GM12864 (cell line): ENCODE measurements around the gene MNT.

ENCODE experiments used
- DNase-seq: peaks from one replicate; pipeline ENCODE4 v3.0.0-alpha.2; 2011; ENCODE audit warnings: low read depth
- H3K4me3 ChIP-seq: 2 replicates; pipeline ENCODE4 v1.5.1; 2011; ENCODE audit warnings: mild to moderate bottlenecking, low read depth, low read length, control low read depth
- TF ChIP-seq, protein P1 (sequence below): IDR thresholded peaks from 2 replicates; pipeline ENCODE4 v1.5.1; 2011; ENCODE audit warnings: low read depth, mild to moderate bottlenecking, moderate library complexity, low read length, control low read depth, inconsistent platforms; ENCODE audit errors: missing control alignments

Gene MNT

DNA sequence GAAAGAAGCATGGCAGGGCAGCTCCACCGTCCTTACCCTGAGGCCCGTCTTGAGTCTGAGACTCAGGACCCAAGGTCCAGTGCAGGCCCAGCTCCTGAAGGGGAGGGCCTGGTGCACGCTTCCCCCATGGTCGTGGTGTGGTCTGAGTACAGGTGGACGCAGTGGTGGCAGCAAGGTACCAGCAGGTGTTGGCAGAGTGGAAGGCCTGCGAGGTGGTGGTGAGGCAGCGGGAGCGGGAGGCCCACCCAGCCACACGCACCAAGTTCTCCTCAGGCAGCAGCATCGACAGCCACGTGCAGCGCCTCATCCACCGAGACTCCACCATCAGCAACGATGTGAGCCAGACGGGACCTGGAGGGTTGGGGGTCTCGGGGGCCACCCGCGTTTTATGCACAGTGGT lies 27.7 kb downstream of the MNT start:
- TF ChIP-seq, protein P1, sequence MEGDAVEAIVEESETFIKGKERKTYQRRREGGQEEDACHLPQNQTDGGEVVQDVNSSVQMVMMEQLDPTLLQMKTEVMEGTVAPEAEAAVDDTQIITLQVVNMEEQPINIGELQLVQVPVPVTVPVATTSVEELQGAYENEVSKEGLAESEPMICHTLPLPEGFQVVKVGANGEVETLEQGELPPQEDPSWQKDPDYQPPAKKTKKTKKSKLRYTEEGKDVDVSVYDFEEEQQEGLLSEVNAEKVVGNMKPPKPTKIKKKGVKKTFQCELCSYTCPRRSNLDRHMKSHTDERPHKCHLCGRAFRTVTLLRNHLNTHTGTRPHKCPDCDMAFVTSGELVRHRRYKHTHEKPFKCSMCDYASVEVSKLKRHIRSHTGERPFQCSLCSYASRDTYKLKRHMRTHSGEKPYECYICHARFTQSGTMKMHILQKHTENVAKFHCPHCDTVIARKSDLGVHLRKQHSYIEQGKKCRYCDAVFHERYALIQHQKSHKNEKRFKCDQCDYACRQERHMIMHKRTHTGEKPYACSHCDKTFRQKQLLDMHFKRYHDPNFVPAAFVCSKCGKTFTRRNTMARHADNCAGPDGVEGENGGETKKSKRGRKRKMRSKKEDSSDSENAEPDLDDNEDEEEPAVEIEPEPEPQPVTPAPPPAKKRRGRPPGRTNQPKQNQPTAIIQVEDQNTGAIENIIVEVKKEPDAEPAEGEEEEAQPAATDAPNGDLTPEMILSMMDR: no peak
- H3K4me3 ChIP-seq: no peak overlapping the region
- DNase-seq: no peak

DNA sequence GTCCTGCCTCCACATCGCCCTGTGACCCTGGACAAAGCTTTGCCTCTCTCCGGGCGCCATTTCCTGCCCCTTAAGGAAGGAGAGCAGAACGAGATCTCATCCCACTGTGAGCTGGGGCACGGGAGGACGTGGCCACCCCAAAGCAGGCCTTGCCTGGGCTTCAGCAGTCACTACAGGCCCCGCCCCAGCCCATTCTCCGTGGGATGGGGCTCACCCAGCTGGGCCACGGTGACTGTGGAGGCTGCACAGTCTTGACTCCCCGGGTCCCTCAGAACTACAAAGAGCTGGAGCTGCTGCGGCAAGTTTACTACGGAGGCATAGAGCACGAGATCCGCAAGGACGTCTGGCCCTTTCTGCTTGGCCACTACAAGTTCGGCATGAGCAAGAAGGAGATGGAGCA lies 28.2 kb downstream of the MNT start:
- H3K4me3 ChIP-seq: no peak overlapping the region
- DNase-seq: no peak
- TF ChIP-seq, protein P1: no peak

DNA sequence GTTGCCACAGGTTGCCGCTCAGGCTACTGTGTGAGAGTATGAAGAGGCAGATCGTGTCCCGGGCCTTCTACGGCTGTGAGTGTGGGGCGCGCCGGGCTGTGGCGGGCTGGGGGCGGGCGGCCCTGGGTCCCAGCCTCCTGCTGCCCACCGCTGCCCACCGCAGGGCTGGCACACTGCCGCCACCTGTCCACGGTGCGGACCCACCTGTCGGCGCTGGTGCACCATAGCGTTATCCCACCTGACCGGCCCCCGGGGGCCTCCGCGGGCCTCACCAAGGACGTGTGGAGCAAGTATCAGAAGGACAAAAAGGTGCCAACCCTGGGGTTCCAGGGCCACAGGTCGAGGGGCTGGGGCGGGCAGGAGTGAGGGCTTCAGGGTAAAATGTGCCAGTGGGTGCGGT lies 28.7 kb downstream of the MNT start:
- TF ChIP-seq, protein P1: no peak
- no peak overlapping the region for H3K4me3 ChIP-seq

DNA sequence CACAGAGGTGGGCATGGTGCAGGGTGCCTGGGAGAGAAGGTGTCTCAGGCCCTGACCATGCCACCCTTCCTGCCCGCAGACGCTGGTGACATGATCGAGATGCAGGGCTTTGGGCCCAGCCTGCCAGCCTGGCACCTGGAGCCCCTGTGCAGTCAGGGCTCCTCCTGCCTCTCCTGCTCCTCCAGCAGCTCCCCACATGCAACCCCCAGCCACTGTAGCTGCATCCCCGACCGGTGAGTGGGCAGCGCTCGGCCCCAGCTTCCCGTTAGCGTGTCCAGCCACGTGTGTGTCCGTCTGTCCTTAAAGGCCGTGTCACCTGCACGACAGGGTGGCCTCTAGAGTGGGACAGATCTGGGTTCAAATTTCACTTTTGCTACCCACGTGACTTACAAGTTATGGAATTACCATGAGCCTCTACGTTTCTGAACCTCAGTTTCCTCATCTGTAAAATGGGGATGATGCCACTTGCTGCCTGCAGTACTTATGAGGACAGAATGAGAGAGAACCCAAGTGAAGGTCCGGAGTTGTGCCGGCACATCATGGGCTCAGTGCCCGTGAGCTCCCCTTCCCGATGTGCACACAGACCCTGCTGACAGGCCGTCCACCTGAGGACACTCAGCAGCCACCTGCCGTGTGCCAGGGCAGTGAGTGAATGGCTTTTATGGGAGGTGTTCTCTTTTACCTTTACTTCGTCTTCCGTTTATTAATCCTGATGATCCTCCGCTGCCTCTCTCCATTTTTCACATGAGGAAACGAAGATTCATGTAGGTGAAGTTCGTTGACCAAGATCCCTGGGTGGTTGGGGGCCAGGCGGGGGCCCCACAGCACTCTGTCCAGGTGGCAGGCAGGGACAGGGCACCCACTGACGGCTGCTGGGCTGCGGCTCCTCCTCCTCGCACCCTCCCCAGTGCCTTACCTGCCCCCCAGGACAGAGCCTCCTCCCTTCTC lies 29.4 kb downstream of the MNT start:
- no peak overlapping the region for H3K4me3 ChIP-seq
- no peak for DNase-seq
- TF ChIP-seq, protein P1: no peak

More for the DNA sequence above, 28.7 kb downstream of the MNT start:
- no peak for DNase-seq

DNA sequence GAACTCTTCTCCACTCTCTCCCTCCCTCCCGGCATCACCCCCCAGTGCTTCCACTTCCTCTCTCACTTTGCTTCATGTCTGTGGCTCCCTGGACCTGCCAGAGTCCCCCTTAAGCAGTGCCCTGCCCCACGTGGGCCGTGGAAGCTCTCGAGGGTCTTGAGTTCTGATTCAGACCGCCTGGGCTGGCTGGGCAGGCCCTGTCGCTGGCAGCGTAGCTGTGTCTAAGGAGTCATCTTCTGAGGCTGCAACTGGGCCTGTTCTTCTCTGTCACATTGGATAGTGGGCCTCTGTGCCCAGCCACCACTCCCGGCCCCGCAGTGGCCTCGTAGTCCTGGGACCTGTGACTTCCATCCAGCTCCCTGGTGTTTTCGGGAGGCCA lies 30.7 kb downstream of the MNT start:
- TF ChIP-seq, protein P1: no peak
- no peak overlapping the region for H3K4me3 ChIP-seq
- DNase-seq: no peak

DNA sequence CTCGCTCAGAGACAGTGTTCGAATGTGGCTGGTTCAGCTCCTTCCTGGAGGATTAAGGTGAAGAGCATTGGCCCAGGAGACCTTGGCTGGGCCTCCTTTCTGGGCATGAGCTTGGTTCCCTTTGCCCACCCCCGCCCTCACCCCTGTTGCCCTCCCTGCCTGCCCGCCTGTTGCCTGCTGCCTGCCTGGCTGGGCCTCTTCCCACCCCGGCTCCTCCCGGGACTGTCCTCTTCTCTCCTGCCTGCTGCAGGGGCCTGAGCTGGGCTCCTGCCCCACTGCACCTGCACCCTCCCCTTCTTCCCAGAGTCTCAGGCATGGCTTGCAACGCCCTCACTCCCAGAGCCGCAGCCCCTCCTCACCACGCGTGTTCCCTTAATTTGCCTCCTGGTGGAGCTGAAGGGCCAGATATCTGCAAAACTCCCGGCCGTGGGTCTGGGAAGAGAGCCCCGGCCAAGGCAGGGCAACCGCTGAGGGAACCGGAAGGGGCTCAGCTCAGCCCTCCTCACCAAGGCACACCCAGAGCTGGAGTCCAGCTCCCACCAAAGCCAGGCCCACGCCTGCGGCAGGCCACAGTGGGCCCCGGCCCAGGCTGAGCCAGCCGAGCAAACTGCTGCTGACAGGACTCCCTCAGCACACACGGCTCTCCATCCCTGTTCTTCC lies 31.2 kb downstream of the MNT start:
- TF ChIP-seq, protein P1: no peak
- H3K4me3 ChIP-seq: no peak overlapping the region
- no peak for DNase-seq
